ENCODE data around the gene PTPN1.
"Not testable (repeated sequence)": the region's sequence is repeated elsewhere in the genome, so short reads cannot be mapped to it uniquely, and the experiment has no call there.

PTPN1 gene

GRCh38 chr20:50593005-50593335, 82.8 kb downstream of the PTPN1 start:
- Histone ChIP-seq H3K4me1 (ENCODE audit: insufficient read depth, low read length) (peaks cover 13% of the 10 kb centered on the region; the same call in 1 of the 2 replicates), H3K9ac (ENCODE audit: low read depth, low read length) (no peak overlapping the region), H3K9me3 (ENCODE audit: control insufficient read depth, insufficient read depth, low read length) (no peaks in the 10 kb centered on the region), H3K36me3 (ENCODE audit: insufficient read depth, low read length) (no peaks in the 10 kb centered on the region; the same call in 1 of the 2 replicates)

- Histone ChIP-seq H3K4me1 (ENCODE audit: insufficient read depth, low read length) (peaks cover 13% of the 10 kb centered on the region; the same call in 1 of the 2 replicates), H3K9ac (ENCODE audit: low read depth, low read length) (no peak overlapping the region)
Measured at GRCh38 chr20:50594231-50594590, 84.0 kb downstream of the PTPN1 start.

GRCh38 chr20:50594591-50595432, 84.6 kb downstream of the PTPN1 start:
- Histone ChIP-seq H3K4me1 (ENCODE audit: insufficient read depth, low read length) (peaks cover 13% of the 10 kb centered on the region; the same call in 1 of the 2 replicates), H3K36me3 (ENCODE audit: insufficient read depth, low read length) (no peaks in the 10 kb centered on the region; the same call in 1 of the 2 replicates), H3K9ac (ENCODE audit: low read depth, low read length) (no peak overlapping the region), H3K9me3 (ENCODE audit: control insufficient read depth, insufficient read depth, low read length) (no peaks in the 10 kb centered on the region)

More at GRCh38 chr20:50594231-50594590, 84.0 kb downstream of the PTPN1 start:
- Histone ChIP-seq H3K9me3 (ENCODE audit: control insufficient read depth, insufficient read depth, low read length) (no peaks in the 10 kb centered on the region), H3K36me3 (ENCODE audit: insufficient read depth, low read length) (no peaks in the 10 kb centered on the region; the same call in 1 of the 2 replicates)

GRCh38 chr20:50595433-50595895, 85.3 kb downstream of the PTPN1 start:
- H3K9me3 ChIP-seq (ENCODE audit: control insufficient read depth, insufficient read depth, low read length), result no peaks in the 10 kb centered on the region
- H3K36me3 ChIP-seq (ENCODE audit: insufficient read depth, low read length), result no peaks in the 10 kb centered on the region
- peaks cover 13% of the 10 kb centered on the region; the same call in 1 of the 2 replicates for H3K4me1 ChIP-seq (ENCODE audit: insufficient read depth, low read length)
- no peak overlapping the region for H3K9ac ChIP-seq (ENCODE audit: low read depth, low read length)

GRCh38 chr20:50595988-50596693, 86.0 kb downstream of the PTPN1 start:
- H3K9ac ChIP-seq (ENCODE audit: low read depth, low read length), result no peak overlapping the region
- H3K36me3 ChIP-seq (ENCODE audit: insufficient read depth, low read length), result no peaks in the 10 kb centered on the region
- H3K9me3 ChIP-seq (ENCODE audit: control insufficient read depth, insufficient read depth, low read length), result no peaks in the 10 kb centered on the region
- H3K4me1 ChIP-seq (ENCODE audit: insufficient read depth, low read length), result peaks cover 13% of the 10 kb centered on the region; the same call in 1 of the 2 replicates

- peaks cover 13% of the 10 kb centered on the region; the same call in 1 of the 2 replicates for H3K4me1 ChIP-seq (ENCODE audit: insufficient read depth, low read length)
Measured at GRCh38 chr20:50596694-50597021, 86.5 kb downstream of the PTPN1 start.

GRCh38 chr20:50597406-50597969, 87.3 kb downstream of the PTPN1 start:
- H3K9me3 ChIP-seq (ENCODE audit: control insufficient read depth, insufficient read depth, low read length), result no peaks in the 10 kb centered on the region
- no peaks in the 10 kb centered on the region for H3K36me3 ChIP-seq (ENCODE audit: insufficient read depth, low read length)
- no peak overlapping the region for H3K9ac ChIP-seq (ENCODE audit: low read depth, low read length)
- peaks cover 13% of the 10 kb centered on the region; the same call in 1 of the 2 replicates for H3K4me1 ChIP-seq (ENCODE audit: insufficient read depth, low read length)

More at GRCh38 chr20:50596694-50597021, 86.5 kb downstream of the PTPN1 start:
- H3K9me3 ChIP-seq (ENCODE audit: control insufficient read depth, insufficient read depth, low read length), result no peaks in the 10 kb centered on the region
- H3K9ac ChIP-seq (ENCODE audit: low read depth, low read length), result no peak overlapping the region
- no peaks in the 10 kb centered on the region for H3K36me3 ChIP-seq (ENCODE audit: insufficient read depth, low read length)

- H3K36me3 ChIP-seq (ENCODE audit: insufficient read depth, low read length), result no peaks in the 10 kb centered on the region
- no peaks in the 10 kb centered on the region for H3K9me3 ChIP-seq (ENCODE audit: control insufficient read depth, insufficient read depth, low read length)
- H3K4me1 ChIP-seq (ENCODE audit: insufficient read depth, low read length), result peaks cover 13% of the 10 kb centered on the region; the same call in 1 of the 2 replicates
- H3K9ac ChIP-seq (ENCODE audit: low read depth, low read length), result no peak overlapping the region
Measured at GRCh38 chr20:50598074-50598473, 87.9 kb downstream of the PTPN1 start.

GRCh38 chr20:50598768-50599167, 88.6 kb downstream of the PTPN1 start:
- H3K9ac ChIP-seq (ENCODE audit: low read depth, low read length); H3K36me3 ChIP-seq (ENCODE audit: insufficient read depth, low read length); H3K9me3 ChIP-seq (ENCODE audit: control insufficient read depth, insufficient read depth, low read length): not testable (repeated sequence)
- H3K4me1 ChIP-seq (ENCODE audit: insufficient read depth, low read length), result peaks cover 13% of the 10 kb centered on the region; the same call in 1 of the 2 replicates

GRCh38 chr20:50600281-50600895, 90.2 kb downstream of the PTPN1 start:
- Histone ChIP-seq H3K36me3 (ENCODE audit: insufficient read depth, low read length) (no peaks in the 10 kb centered on the region), H3K4me1 (ENCODE audit: insufficient read depth, low read length) (peaks cover 13% of the 10 kb centered on the region; the same call in 1 of the 2 replicates), H3K9ac (ENCODE audit: low read depth, low read length) (no peak overlapping the region), H3K9me3 (ENCODE audit: control insufficient read depth, insufficient read depth, low read length) (no peaks in the 10 kb centered on the region)

GRCh38 chr20:50601511-50602431, 91.6 kb downstream of the PTPN1 start:
- H3K36me3 ChIP-seq (ENCODE audit: insufficient read depth, low read length), result no peaks in the 10 kb centered on the region
- H3K4me1 ChIP-seq (ENCODE audit: insufficient read depth, low read length), result no peaks in the 10 kb centered on the region; the same call in 1 of the 2 replicates
- H3K9ac ChIP-seq (ENCODE audit: low read depth, low read length), result no peak overlapping the region
- H3K9me3 ChIP-seq (ENCODE audit: control insufficient read depth, insufficient read depth, low read length), result no peaks in the 10 kb centered on the region

- no peaks in the 10 kb centered on the region for H3K36me3 ChIP-seq (ENCODE audit: insufficient read depth, low read length)
- no peak overlapping the region for H3K9ac ChIP-seq (ENCODE audit: low read depth, low read length)
- no peaks in the 10 kb centered on the region for H3K9me3 ChIP-seq (ENCODE audit: control insufficient read depth, insufficient read depth, low read length)
- H3K4me1 ChIP-seq (ENCODE audit: insufficient read depth, low read length), result no peaks in the 10 kb centered on the region
Measured at GRCh38 chr20:50602432-50603088, 92.4 kb downstream of the PTPN1 start.

- no peaks in the 10 kb centered on the region for H3K36me3 ChIP-seq (ENCODE audit: insufficient read depth, low read length)
- no peaks in the 10 kb centered on the region for H3K9me3 ChIP-seq (ENCODE audit: control insufficient read depth, insufficient read depth, low read length)
- no peak overlapping the region for H3K9ac ChIP-seq (ENCODE audit: low read depth, low read length)
- no peaks in the 10 kb centered on the region for H3K4me1 ChIP-seq (ENCODE audit: insufficient read depth, low read length)
Measured at GRCh38 chr20:50604451-50604850, 94.3 kb downstream of the PTPN1 start.

Measured in ES-I3 (cell line).